ENCODE data around the gene PTPN9. TPM values are rescaled to one million over a fixed set of nuclear protein-coding genes. Genes with fewer than 3 reads are reported as not detected.

The PTPN9 gene
- total RNA-seq, 1 experiment from 2014 or later = 15.7 TPM

GRCh38 chr15:75455424-75455981 lies 123.6 kb downstream of the PTPN9 start:
- Histone ChIP-seq H3K36me3 (ENCODE audit: low read depth, low read length) (no peaks in the 10 kb centered on the region), H4K20me1 (ENCODE audit: low read length) (no peaks in the 10 kb centered on the region), H3K9me3 (ENCODE audit: low read length) (no peaks in the 10 kb centered on the region), H3K27me3 (ENCODE audit: low read length) (no peaks in the 10 kb centered on the region), H3K9ac (ENCODE audit: low read length) (peak overlapping the region; percentile 77), H3K4me1 (ENCODE audit: insufficient read depth, low read length) (peaks cover 19% of the 10 kb centered on the region; the same call in 1 of the 2 replicates), H3K79me2 (ENCODE audit: low read length) (peaks cover 18% of the 10 kb centered on the region), H3F3A (ENCODE audit: low read length, unreplicated experiment) (no peaks in the 10 kb centered on the region), H3K9me2 (replicated peaks; ENCODE audit: low read length) (no peaks in the 10 kb centered on the region), H3K4me2 (ENCODE audit: low read length) (peak overlapping the region; percentile 95), H2AFZ (ENCODE audit: low read length) (peak overlapping the region; percentile 100), H3K27ac (ENCODE audit: low read length) (peak overlapping the region; percentile 64), H3K4me3 (ENCODE audit: low read length) (peak overlapping the region; percentile 86)
- TF ChIP-seq EZH2 (IDR thresholded peaks at IDR 0.05; ENCODE audit: low read length, unreplicated experiment) (no peak), CTCF (conservative IDR thresholded peaks at IDR 0.05; ENCODE audit: low read depth, low read length) (no peak), EZH2phosphoT487 (IDR thresholded peaks at IDR 0.05; ENCODE audit: borderline replicate concordance, low read length) (no peak)
- ATAC-seq (peak; percentile 6; the same call in 1 of the 2 replicates), DNase-seq (peak; percentile 76)
- intact Hi-C loops (cut with micrococcal nuclease) = no loop called here
- ChIA-PET POLR2A (ENCODE audit: unreplicated experiment) (interaction anchor here (0.6 to 0.7 kb wide), 3 partner anchors 29 to 1473 kb away, joined by 4 to 5 read pairs (median 4); no protein-coding TSS in a partner anchor), CTCF (interaction anchor here (1.1 kb wide), 1 partner anchor 88 kb away, joined by 3 read pairs; no protein-coding TSS in a partner anchor)
- no TSS peak for BruUV-seq (replicated peaks)

GRCh38 chr15:75454471-75455378 lies 124.4 kb downstream of the PTPN9 start:
- H3K27me3 ChIP-seq (ENCODE audit: low read length) = no peaks in the 10 kb centered on the region
- H3K4me3 ChIP-seq (ENCODE audit: low read length) = peak overlapping the region; percentile 86
- no peaks in the 10 kb centered on the region for H3K36me3 ChIP-seq (ENCODE audit: low read depth, low read length)
- no peaks in the 10 kb centered on the region for H3K9me3 ChIP-seq (ENCODE audit: low read length)
- H4K20me1 ChIP-seq (ENCODE audit: low read length) = peaks cover 4% of the 10 kb centered on the region
- BruUV-seq (replicated peaks) = no TSS peak
- TF ChIP-seq EZH2phosphoT487 (IDR thresholded peaks at IDR 0.05; ENCODE audit: borderline replicate concordance, low read length) (no peak), CTCF (conservative IDR thresholded peaks at IDR 0.05; ENCODE audit: low read depth, low read length) (no peak), EZH2 (IDR thresholded peaks at IDR 0.05; ENCODE audit: low read length, unreplicated experiment) (no peak)
- H3K4me2 ChIP-seq (ENCODE audit: low read length) = peak overlapping the region; percentile 95
- no peaks in the 10 kb centered on the region for H3F3A ChIP-seq (ENCODE audit: low read length, unreplicated experiment)
- H3K9ac ChIP-seq (ENCODE audit: low read length) = peak overlapping the region; percentile 77
- H3K79me2 ChIP-seq (ENCODE audit: low read length) = peaks cover 26% of the 10 kb centered on the region
- peaks cover 21% of the 10 kb centered on the region for H3K4me1 ChIP-seq (ENCODE audit: insufficient read depth, low read length)
- ATAC-seq = no peak; the same call in 1 of the 2 replicates
- intact Hi-C loops (cut with micrococcal nuclease) = loop anchor here (5.0 kb wide), 1 partner anchor 193 kb away; the partner anchor contains the start of gene SNX33
- no peaks in the 10 kb centered on the region for H3K9me2 ChIP-seq (replicated peaks; ENCODE audit: low read length)
- ChIA-PET POLR2A (ENCODE audit: unreplicated experiment) (interaction anchor here (0.5 to 0.9 kb wide), 5 partner anchors 15 to 1472 kb away, joined by 3 to 5 read pairs (median 3); partner anchors contain the start of gene MAN2C1), CTCF (interaction anchor here (1.1 to 1.3 kb wide), 2 partner anchors 87 kb away, joined by 3 to 7 read pairs; no protein-coding TSS in a partner anchor)
- DNase-seq = no peak
- H3K27ac ChIP-seq (ENCODE audit: low read length) = peak overlapping the region; percentile 64
- peak overlapping the region; percentile 100 for H2AFZ ChIP-seq (ENCODE audit: low read length)

Measured in PC-3 (cell line).